Suprapubic skin (tissue), 4 donors: ENCODE measurements around the gene TBCA. TPM values are rescaled to one million over a fixed set of nuclear protein-coding genes. Genes with fewer than 3 reads are reported as not detected.

Experiments
- DNase-seq, 2 donors: peaks; one replicate each; pipeline ENCODE4 v3.0.0-alpha.2; 2019; ENCODE audit warnings: low spot score in 2 of 2
- H3K27ac ChIP-seq: fragments of 200-600 bp; sonication (generic); one replicate; pipeline ENCODE4 v1.5.1; 2019
- H3K27me3 ChIP-seq: fragments of 200-600 bp; sonication (generic); one replicate; pipeline ENCODE4 v1.5.1; 2019
- H3K36me3 ChIP-seq: fragments of 200-600 bp; sonication (generic); one replicate; pipeline ENCODE4 v1.5.1; 2019
- H3K4me1 ChIP-seq: fragments of 200-600 bp; sonication (generic); one replicate; pipeline ENCODE4 v1.5.1; 2019
- H3K4me3 ChIP-seq: fragments of 200-600 bp; sonication (generic); one replicate; pipeline ENCODE4 v1.5.1; 2019; ENCODE audit warnings: mild to moderate bottlenecking
- H3K9me3 ChIP-seq: fragments of 200-600 bp; sonication (generic); one replicate; pipeline ENCODE4 v1.5.1; 2019
- CTCF ChIP-seq, 2 donors: fragments of 200-600 bp in 1 of 2; fragments of 450-650 bp in 1 of 2; sonication (generic) in 1 of 2; IDR thresholded peaks; one replicate each; pipeline ENCODE4 v1.5.1; 2016 to 2019; ENCODE audit warnings: antibody characterized with exemption in 2 of 2, mild to moderate bottlenecking in 1 of 2, moderate library complexity in 1 of 2
- EP300 ChIP-seq: sonication (generic); formaldehyde crosslinking; IDR thresholded peaks from one replicate; pipeline ENCODE4 v1.6.1; 2017; ENCODE audit warnings: antibody characterized with exemption
- POLR2A ChIP-seq, 2 donors: fragments of 450-650 bp; IDR thresholded peaks; one replicate each; pipeline ENCODE4 v1.6.1; 2017; ENCODE audit warnings: antibody characterized with exemption in 2 of 2, mild to moderate bottlenecking in 2 of 2, moderate library complexity in 2 of 2
- POLR2AphosphoS5 ChIP-seq, 3 donors: sonication (generic); formaldehyde crosslinking; IDR thresholded peaks; one replicate each; pipeline ENCODE4 v1.6.1; 2017; ENCODE audit warnings: antibody characterized with exemption in 3 of 3
- WGBS: methylation state at CpG from one replicate; pipeline ENCODE4 v1.1.5; 2018; 5-methylcytosine and 5-hydroxymethylcytosine counted together
- total RNA-seq, 4 donors: library from RNA; depleted of rRNA; stranded (reverse); fragments of >200 nt; gene quantifications; one replicate each; pipeline ENCODE4 v1.1.0, GENCODE V29; 2016

TBCA gene
- total RNA-seq, 4 donors from 2014 or later: 74.7 to 120 (median 94.5) TPM

GRCh38 chr5:77693913-77694312 lies 82.2 kb downstream of the TBCA start:
- no peak for DNase-seq
- H3K4me3 ChIP-seq: no peak overlapping the region
- H3K27me3 ChIP-seq: no peaks in the 10 kb centered on the region
- peaks cover 31% of the 10 kb centered on the region for H3K36me3 ChIP-seq
- no peaks in the 10 kb centered on the region for H3K4me1 ChIP-seq
- 83% methylated on average over 3 of the region's 3 CpGs for WGBS
- TF ChIP-seq EP300 (no peak), POLR2AphosphoS5 (IDR thresholded peaks at IDR 0.05) (no peak), POLR2A (IDR thresholded peaks at IDR 0.05) (no peak), CTCF (IDR thresholded peaks at IDR 0.05) (no peak)
- H3K27ac ChIP-seq: no peak overlapping the region
- H3K9me3 ChIP-seq: no peaks in the 10 kb centered on the region

GRCh38 chr5:77683171-77683732 lies 92.9 kb downstream of the TBCA start:
- 77% methylated on average over 6 of the region's 6 CpGs for WGBS
- Histone ChIP-seq H3K27me3 (no peaks in the 10 kb centered on the region), H3K36me3 (peaks cover 8% of the 10 kb centered on the region), H3K9me3 (no peaks in the 10 kb centered on the region), H3K27ac (no peak overlapping the region), H3K4me1 (no peaks in the 10 kb centered on the region), H3K4me3 (no peak overlapping the region)
- no peak for DNase-seq
- TF ChIP-seq EP300 (no peak), POLR2A (IDR thresholded peaks at IDR 0.05) (no peak), POLR2AphosphoS5 (IDR thresholded peaks at IDR 0.05) (no peak), CTCF (IDR thresholded peaks at IDR 0.05) (no peak)

DNA sequence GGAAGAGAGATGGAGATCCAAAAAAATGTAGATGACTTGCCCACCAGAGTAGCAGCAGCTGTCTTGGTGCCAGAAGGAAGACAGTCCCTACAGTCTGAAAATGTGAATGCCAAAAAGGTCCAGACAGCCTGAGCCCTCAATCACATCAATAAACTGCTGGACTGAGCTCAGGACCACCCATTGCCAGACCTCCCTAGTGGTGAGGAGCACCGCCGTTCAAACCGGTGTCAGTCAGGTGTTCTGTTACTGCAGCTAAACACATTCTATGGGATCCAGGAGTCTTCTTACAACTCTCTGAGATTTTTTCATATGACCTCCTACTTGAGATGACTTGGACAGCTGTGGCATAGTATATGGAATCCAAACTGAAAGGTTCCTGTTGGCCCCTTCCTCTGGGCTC lies 105.6 kb downstream of the TBCA start:
- Histone ChIP-seq H3K4me1 (no peaks in the 10 kb centered on the region), H3K27ac (no peak overlapping the region), H3K4me3 (no peak overlapping the region), H3K9me3 (no peaks in the 10 kb centered on the region), H3K27me3 (peaks cover 17% of the 10 kb centered on the region), H3K36me3 (no peaks in the 10 kb centered on the region)
- 80% methylated on average over 3 of the region's 3 CpGs for WGBS
- TF ChIP-seq POLR2A (IDR thresholded peaks at IDR 0.05) (no peak), EP300 (no peak), CTCF (IDR thresholded peaks at IDR 0.05) (no peak), POLR2AphosphoS5 (IDR thresholded peaks at IDR 0.05) (no peak)
- no peak for DNase-seq

GRCh38 chr5:77669677-77670076 lies 106.5 kb downstream of the TBCA start:
- Histone ChIP-seq H3K9me3 (no peaks in the 10 kb centered on the region), H3K27me3 (peaks cover 20% of the 10 kb centered on the region), H3K36me3 (no peaks in the 10 kb centered on the region), H3K27ac (no peak overlapping the region), H3K4me1 (no peaks in the 10 kb centered on the region), H3K4me3 (no peak overlapping the region)
- 100% methylated on average over 1 of the region's 1 CpG for WGBS
- no peak for TF ChIP-seq EP300
- no peak for TF ChIP-seq POLR2AphosphoS5 (IDR thresholded peaks at IDR 0.05)
- no peak for TF ChIP-seq CTCF (IDR thresholded peaks at IDR 0.05)
- no peak for TF ChIP-seq POLR2A (IDR thresholded peaks at IDR 0.05)
- no peak for DNase-seq

DNA sequence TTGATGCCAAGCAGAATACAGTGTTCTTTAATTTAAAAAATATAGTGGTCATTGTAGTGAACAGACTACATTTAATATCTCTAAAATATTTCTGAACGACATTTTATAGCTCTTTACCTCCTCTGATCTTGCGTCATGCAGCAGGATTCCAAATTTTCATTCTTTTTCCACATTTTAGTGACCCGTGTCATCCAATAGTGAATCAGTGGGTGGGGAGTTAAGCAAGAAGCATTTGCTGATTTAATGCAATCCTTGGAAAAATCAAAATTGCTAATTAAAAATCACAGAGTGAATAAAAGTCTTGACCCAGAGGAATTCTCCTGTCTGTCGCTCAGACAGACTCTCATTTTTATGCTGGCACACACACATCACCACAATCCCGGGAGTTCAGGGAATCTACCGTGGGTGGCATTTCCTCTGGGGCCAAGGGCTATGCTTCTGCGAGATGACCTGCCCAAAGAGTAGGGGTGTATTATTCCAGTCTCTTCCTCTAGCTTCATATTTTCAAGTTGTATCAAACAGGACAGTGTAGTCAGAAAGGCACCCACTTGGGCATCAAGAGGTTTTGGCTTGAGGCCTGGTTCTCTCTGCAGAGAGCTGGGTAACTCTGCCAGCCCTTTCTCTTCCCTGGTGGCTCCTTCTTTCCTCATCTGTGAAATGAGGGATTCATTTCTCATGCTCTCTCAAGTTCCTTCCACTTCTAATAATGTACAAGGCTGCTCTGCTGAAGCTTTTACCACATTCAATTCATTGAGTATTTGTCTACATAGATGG lies 112.9 kb downstream of the TBCA start:
- Histone ChIP-seq H3K9me3 (no peaks in the 10 kb centered on the region), H3K27me3 (peaks cover 26% of the 10 kb centered on the region), H3K27ac (no peak overlapping the region), H3K4me1 (no peaks in the 10 kb centered on the region), H3K36me3 (no peaks in the 10 kb centered on the region), H3K4me3 (no peak overlapping the region)
- 50% methylated on average over 7 of the region's 7 CpGs for WGBS
- DNase-seq: no peak
- TF ChIP-seq POLR2A (IDR thresholded peaks at IDR 0.05) (no peak), POLR2AphosphoS5 (IDR thresholded peaks at IDR 0.05) (no peak), EP300 (no peak), CTCF (IDR thresholded peaks at IDR 0.05) (no peak)
